Stimulated activated naive CD4-positive, alpha-beta T cell (primary cell): ENCODE data around the gene UQCC5.

ENCODE experiments used
- DNase-seq, 6 experiments: peaks; one replicate each; lab custom pipeline; 2025; lab: John Stamatoyannopoulos, UW

The UQCC5 gene

DNA sequence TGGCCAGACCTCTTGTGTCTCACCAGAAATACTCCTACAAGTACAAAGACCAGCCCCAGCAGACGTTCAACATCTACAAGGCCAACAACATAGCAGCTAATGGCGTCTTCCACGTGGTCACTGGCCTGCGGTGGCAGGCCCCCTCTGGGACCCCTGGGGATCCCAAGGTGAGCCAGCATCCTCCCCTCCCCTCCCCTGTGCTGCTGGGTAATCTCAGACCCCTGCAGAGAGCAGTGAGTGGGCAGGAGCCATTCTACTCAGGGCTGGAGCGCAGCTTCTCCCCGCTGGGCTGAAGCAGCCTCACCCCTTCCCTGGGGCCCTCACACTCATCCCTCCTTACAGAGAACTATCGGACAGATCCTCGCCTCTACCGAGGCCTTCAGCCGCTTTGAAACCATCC lies 31.4 kb upstream of the UQCC5 start:
- no peak for DNase-seq

- DNase-seq: no peak
Observed at GRCh38 chr3:52506266-52506966, 30.0 kb upstream of the UQCC5 start.

DNA sequence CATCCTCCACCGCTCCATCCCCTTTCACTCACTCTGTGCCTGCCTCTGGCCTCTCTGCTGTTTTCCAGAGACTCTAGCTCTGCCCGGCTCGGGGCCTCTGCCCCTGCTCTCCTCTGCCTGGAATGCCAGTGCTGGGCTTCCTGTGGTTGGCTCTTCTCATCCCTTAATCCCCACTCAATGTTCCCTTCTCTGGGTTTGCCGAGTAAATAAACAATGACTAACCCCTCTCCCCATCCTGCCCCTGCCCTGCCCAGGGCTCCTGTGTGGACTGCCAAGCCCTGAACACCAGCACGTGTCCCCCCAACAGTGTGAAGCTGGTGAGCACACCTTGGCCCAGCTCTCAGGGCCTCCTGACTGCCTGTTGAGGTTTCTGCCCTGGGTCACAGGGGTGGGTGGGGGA lies 29.0 kb upstream of the UQCC5 start:
- no peak for DNase-seq

GRCh38 chr3:52509753-52510328 lies 26.6 kb upstream of the UQCC5 start:
- no peak for DNase-seq

DNA sequence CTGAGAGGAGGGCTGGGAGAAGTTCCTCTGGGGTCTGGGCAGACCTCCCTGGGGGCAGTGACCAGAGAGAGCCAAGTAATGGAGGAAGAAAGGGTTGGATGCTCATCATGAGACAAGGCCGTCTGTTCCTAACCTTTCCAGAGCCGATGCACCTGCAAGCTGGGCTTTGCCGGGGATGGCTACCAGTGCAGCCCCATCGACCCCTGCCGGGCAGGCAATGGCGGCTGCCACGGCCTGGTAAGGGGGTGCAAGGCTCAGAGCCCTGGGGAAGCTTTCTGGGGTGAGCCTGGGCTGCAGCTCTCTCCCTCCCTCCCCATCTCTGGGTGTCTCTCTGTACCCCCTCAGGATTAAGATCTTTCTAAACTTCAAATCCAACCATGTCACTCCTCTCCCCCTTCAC lies 24.9 kb upstream of the UQCC5 start:
- DNase-seq: no peak

GRCh38 chr3:52512105-52512504 lies 24.3 kb upstream of the UQCC5 start:
- no peak for DNase-seq

DNA sequence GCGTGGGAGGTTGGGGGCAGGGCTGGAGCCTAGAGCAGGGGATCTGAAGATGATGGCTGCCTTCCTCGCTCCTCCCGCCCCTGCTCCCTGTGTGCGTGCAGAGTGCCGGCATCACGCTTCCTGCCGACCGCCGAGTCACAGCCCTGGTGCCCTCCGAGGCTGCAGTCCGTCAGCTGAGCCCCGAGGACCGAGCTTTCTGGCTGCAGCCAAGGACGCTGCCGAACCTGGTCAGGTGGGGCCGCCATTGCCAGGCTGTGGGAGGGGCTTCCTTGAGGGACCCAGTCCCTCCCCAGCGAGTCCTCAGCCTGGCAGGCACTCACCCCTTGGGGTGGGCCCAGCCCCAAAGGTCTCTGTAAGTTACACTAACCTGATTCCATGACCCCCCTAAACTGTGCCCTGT lies 23.7 kb upstream of the UQCC5 start:
- no peak for DNase-seq

DNA sequence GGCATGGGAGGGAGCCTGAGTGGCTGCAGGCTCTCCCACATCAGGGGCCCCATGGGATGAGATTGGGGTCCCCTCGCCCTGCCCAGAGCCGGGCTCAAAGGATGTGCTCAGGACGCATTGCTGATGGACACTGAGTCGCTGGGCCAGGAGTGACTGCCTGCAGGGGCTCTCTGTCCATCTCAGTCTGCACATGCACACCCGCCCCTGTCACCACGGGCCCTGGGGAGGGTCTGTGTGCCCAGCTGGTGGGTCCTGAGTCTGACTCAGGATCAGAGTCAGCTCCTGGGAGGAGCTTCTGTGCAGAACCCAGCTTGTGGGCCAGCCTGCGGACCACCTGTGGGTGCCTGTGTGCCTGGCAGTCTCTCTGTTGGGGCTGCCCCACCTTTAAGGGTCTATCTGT lies 23.1 kb upstream of the UQCC5 start:
- no peak for DNase-seq

DNA sequence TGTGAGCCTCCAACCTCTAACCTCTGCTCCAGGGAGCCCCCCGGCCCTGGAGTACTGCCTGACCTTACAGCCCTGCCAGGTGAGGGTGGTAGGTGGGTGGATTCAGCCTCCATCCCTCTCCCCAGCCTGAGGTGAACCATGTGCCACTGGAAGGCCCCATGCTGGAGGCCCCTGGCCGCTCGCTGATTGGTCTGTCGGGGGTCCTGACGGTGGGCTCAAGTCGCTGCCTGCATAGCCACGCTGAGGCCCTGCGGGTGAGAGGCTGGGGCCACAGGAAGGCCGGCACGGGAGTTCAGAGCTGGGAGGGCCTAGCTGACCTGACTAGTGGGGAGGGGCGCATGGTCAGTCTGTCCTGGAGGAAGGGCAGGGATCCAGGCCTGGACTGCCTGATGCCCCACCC lies 21.8 kb upstream of the UQCC5 start:
- DNase-seq: no peak

- no peak for DNase-seq
Observed at GRCh38 chr3:52515192-52515591, 21.2 kb upstream of the UQCC5 start.

- DNase-seq: no peak
Observed at GRCh38 chr3:52516509-52517195, 19.8 kb upstream of the UQCC5 start.

- no peak for DNase-seq
Observed at GRCh38 chr3:52517796-52518722, 18.3 kb upstream of the UQCC5 start.

DNA sequence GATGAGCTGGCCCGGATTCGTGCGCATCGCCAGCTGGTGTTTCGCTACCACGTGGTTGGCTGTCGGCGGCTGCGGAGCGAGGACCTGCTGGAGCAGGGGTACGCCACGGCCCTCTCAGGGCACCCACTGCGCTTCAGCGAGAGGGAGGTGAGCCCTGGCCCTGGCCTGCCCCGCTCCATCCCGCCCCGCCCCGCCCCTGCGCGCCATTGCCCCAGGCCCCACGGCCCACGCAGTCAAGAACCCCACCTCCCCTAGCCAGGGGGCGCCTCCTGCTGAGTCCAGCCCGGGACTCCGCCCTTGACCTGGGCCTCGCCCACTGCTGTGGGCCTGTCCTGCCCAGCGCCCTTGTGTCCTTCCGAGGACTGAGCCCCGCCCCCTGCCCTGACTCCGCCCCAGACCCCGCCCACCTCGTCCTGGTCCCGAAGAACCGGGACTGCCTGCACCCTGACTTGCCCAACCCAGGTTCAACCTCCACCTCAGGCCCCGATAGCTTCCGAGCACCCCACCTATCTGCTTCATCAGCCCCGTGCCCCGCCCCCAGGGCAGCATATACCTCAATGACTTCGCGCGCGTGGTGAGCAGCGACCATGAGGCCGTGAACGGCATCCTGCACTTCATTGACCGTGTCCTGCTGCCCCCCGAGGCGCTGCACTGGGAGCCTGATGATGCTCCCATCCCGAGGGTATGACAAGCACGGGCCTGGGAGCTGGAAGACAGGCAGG lies 17.5 kb upstream of the UQCC5 start:
- no peak for DNase-seq

DNA sequence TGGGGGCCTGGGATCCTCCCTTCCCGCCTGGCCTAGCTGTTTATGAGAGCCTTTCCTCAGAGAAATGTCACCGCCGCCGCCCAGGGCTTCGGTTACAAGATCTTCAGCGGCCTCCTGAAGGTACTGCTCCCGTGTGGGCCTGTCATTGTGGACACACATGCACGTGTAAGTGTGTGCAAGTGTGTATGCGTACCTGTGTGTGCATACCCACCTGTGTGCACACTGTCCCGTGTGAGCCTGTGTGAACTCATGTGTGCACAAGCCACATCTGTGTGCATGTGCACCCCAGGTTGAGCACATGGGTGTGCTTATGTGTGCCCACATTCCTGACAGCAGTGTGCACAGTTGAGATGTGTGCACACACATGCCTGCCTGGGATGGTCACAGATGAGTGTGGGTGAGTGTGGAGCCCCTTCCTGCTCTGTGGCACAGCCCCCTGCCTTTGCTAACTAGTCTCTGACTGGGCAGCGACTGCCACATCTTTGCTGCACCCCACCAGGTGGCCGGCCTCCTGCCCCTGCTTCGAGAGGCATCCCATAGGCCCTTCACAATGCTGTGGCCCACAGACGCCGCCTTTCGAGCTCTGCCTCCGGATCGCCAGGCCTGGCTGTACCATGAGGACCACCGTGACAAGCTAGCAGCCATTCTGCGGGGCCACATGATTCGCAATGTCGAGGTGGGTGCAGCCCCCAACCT lies 16.8 kb upstream of the UQCC5 start:
- DNase-seq: no peak

DNA sequence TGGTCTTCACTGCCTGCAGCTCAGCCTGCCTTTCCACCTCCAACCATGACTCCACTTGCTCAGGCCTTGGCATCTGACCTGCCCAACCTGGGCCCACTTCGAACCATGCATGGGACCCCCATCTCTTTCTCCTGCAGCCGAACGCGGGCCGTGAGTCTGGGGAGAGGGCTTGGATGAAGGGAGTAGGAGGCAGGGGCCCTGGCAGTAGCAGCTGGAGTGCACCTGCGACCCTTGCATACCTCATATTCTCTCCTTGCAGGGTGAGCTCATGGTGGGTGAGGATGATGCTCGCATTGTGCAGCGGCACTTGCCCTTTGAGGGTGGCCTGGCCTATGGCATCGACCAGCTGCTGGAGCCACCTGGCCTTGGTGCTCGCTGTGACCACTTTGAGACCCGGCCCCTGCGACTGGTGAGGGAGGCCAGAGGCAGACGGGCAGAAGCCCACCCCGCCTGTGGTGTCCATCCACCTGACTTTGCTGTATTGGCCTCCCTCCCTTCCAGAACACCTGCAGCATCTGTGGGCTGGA lies 16.2 kb upstream of the UQCC5 start:
- DNase-seq: no peak

GRCh38 chr3:52520716-52521487 lies 15.5 kb upstream of the UQCC5 start:
- no peak for DNase-seq

GRCh38 chr3:52521488-52521824 lies 14.9 kb upstream of the UQCC5 start:
- no peak for DNase-seq

DNA sequence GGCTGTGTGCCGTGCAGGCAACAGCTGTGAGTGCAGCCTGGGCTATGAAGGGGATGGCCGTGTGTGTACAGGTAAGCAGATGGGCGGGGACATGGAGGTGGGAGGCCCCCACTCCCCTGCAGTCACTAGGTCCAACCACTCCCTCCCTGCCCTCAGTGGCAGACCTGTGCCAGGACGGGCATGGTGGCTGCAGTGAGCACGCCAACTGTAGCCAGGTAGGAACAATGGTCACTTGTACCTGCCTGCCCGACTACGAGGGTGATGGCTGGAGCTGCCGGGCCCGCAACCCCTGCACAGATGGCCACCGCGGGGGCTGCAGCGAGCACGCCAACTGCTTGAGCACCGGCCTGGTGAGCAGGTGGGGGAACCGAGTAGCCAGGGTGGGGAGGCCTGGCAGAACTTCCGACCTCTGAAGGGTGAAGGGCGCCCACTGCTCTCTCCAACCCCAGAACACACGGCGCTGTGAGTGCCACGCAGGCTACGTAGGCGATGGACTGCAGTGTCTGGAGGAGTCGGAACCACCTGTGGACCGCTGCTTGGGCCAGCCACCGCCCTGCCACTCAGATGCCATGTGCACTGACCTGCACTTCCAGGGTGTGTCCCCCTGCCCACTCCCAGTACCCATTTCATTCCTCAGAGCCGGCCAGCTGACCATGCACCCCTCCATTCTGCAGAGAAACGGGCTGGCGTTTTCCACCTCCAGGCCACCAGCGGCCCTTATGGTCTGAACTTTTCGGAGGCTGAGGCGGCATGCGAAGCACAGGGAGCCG lies 14.3 kb upstream of the UQCC5 start:
- no peak for DNase-seq

- DNase-seq: no peak
Observed at GRCh38 chr3:52522651-52523251, 13.7 kb upstream of the UQCC5 start.
